Measurements from ENCODE around the gene ZNF485. TPM values are rescaled to one million over a fixed set of nuclear protein-coding genes. Genes with fewer than 3 reads are reported as not detected.
A peak's percentile ranks its signal among the peaks of the same experiment; 100 is the strongest.

Gene ZNF485
- polyA plus RNA-seq, 2 of the 4 experiments (the other 2 are of a cell fraction): 2.7 to 3.3 TPM

DNA sequence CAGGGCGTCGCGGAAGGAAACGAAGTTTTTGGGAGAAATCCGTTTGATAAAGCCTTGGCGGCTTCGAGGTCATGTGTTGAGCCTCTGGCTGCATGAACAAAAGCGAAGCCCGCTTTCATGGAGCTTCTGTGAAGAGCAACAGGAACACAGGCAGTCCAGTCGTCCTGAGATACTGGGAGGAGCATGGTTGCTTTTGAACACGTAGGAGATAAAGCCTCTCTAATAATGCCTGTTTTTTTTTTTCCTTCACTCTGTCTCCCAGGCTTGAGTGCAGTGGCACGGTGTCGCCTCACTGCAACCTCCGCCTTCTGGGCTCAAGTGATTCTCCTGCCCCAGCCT lies 42.9 kb downstream of the ZNF485 start:
- Histone ChIP-seq H3K9me3 (peaks cover 45% of the 10 kb centered on the region), H3K4me3 (peak overlapping the region; percentile 66), H3K4me1 (no peaks in the 10 kb centered on the region), H3K27ac (peak overlapping the region; percentile 81 to 96), H3K4me2 (peak overlapping the region; percentile 85)
- ChIA-PET CTCF (interaction anchor here (0.6 to 1.4 kb wide), 5 partner anchors 9 to 1283 kb away, joined by 3 to 5 read pairs (median 3); no protein-coding TSS in a partner anchor), POLR2A (interaction anchor here (0.9 to 1.0 kb wide), 2 partner anchors 42 to 76 kb away, joined by 3 to 4 read pairs; partner anchors contain the start of gene ZNF485)
- WGBS (ENCODE audit: missing lambda C conversion rate): 38% methylated on average over 14 of the region's 14 CpGs
- no peak for DNase-seq (ENCODE audit: low read depth in 1 of 2, low spot score in 1 of 2)
- FAIRE-seq: no peak
- TF ChIP-seq KDM5A (IDR thresholded peaks at IDR 0.05) (no peak), FOSL2 (IDR thresholded peaks at IDR 0.05) (no peak), FOSL2 (CRISPR knock-in tag; IDR thresholded peaks at IDR 0.05) (no peak), ESRRA (IDR thresholded peaks at IDR 0.05; ENCODE audit: borderline replicate concordance, low read length) (no peak), KDM1A (IDR thresholded peaks at IDR 0.05; ENCODE audit: low read depth) (no peak), GATA3 (IDR thresholded peaks at IDR 0.05; ENCODE audit: borderline replicate concordance) (no peak)
- TF ChIP-seq, protein P1, sequence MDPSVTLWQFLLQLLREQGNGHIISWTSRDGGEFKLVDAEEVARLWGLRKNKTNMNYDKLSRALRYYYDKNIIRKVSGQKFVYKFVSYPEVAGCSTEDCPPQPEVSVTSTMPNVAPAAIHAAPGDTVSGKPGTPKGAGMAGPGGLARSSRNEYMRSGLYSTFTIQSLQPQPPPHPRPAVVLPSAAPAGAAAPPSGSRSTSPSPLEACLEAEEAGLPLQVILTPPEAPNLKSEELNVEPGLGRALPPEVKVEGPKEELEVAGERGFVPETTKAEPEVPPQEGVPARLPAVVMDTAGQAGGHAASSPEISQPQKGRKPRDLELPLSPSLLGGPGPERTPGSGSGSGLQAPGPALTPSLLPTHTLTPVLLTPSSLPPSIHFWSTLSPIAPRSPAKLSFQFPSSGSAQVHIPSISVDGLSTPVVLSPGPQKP (IDR thresholded peaks at IDR 0.05; ENCODE audit: low read depth, low read length): no peak
- ATAC-seq: peak; percentile 20 to 28

DNA sequence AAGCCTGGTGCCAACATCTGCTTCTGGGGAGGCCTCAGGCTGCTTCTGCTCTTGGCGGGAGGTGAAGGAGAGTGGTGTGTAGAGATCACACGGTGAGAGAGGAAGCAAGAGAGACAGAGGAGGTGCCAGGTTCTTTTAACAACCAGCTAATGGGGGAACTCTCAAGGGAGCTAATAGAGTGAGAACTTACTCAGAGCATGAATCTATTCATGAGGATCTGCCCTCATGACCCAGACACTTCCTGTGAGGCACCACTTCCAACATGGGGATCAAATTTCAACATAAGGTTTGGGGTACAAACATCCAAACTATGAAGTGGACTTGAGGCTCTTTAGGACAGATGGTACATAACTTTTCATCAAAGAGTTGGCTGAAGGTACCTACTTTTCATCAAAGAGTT lies 47.5 kb downstream of the ZNF485 start:
- ChIA-PET CTCF (no interaction called here), POLR2A (no interaction called here)
- H3K4me2 ChIP-seq: no peak overlapping the region
- FAIRE-seq (no peak), ATAC-seq (no peak), DNase-seq (ENCODE audit: low read depth in 1 of 2, low spot score in 1 of 2) (no peak)
- WGBS (ENCODE audit: missing lambda C conversion rate): 18% methylated on average over 2 of the region's 2 CpGs
- TF ChIP-seq MAZ (IDR thresholded peaks at IDR 0.05; ENCODE audit: borderline replicate concordance, low read depth, low read length): no peak
- no peak for TF ChIP-seq HEYL (CRISPR knock-in tag; IDR thresholded peaks at IDR 0.05)
- no peak for TF ChIP-seq FOXS1 (CRISPR knock-in tag; IDR thresholded peaks at IDR 0.05)
- no peaks in the 10 kb centered on the region for H3K4me1 ChIP-seq
- H3K27ac ChIP-seq: no peak overlapping the region
- 0 out of 3 replicates have a peak, but pooled peaks cover 6% of the 10 kb centered on the region for H3K9me3 ChIP-seq
- no peak overlapping the region for H3K4me3 ChIP-seq

DNA sequence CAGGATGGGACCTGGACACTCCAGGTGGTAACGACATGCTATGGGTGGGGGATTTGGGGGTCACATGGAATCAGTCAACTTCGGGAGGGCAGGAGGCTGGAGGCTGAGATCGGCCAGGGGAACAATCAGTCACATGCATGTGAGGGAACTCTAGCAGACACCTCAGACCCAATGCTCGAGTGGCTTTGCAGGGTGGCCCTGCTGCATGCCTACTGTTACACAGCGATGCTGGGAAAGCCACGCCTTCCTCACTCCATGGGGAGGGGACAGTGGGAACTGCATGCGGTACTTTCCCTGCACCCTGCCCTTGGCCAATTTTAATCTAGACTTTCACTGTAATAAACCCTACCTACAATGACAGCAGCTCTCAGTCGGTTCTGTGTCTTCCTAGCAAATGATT lies 49.1 kb downstream of the ZNF485 start:
- no peak overlapping the region for H3K4me3 ChIP-seq
- ATAC-seq (no peak), FAIRE-seq (no peak), DNase-seq (ENCODE audit: low read depth in 1 of 2, low spot score in 1 of 2) (no peak)
- no peak overlapping the region for H3K4me2 ChIP-seq
- 11% methylated on average over 7 of the region's 8 CpGs for WGBS (ENCODE audit: missing lambda C conversion rate)
- CTCF ChIA-PET: interaction anchor here (0.6 kb wide), 1 partner anchor 141 kb away, joined by 3 read pairs; no protein-coding TSS in a partner anchor
- no peak overlapping the region for H3K27ac ChIP-seq
- TF ChIP-seq MAZ (IDR thresholded peaks at IDR 0.05; ENCODE audit: borderline replicate concordance, low read depth, low read length) (no peak), CBX2 (IDR thresholded peaks at IDR 0.05; ENCODE audit: borderline replicate concordance, low read depth) (no peak), FOXS1 (CRISPR knock-in tag; IDR thresholded peaks at IDR 0.05) (no peak), KDM1A (IDR thresholded peaks at IDR 0.05; ENCODE audit: low read depth) (no peak), HDAC2 (IDR thresholded peaks at IDR 0.05) (no peak), TFCP2L1 (CRISPR knock-in tag; IDR thresholded peaks at IDR 0.05) (no peak), RARB (CRISPR knock-in tag; IDR thresholded peaks at IDR 0.05) (no peak), CEBPB (IDR thresholded peaks at IDR 0.05) (no peak), FOSB (CRISPR knock-in tag; IDR thresholded peaks at IDR 0.05) (no peak)
- TF ChIP-seq, protein P1 (IDR thresholded peaks at IDR 0.05; ENCODE audit: low read depth, low read length): no peak
- TF ChIP-seq, protein P2, sequence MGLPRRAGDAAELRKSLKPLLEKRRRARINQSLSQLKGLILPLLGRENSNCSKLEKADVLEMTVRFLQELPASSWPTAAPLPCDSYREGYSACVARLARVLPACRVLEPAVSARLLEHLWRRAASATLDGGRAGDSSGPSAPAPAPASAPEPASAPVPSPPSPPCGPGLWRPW (IDR thresholded peaks at IDR 0.05): no peak
- TF ChIP-seq, protein P3, sequence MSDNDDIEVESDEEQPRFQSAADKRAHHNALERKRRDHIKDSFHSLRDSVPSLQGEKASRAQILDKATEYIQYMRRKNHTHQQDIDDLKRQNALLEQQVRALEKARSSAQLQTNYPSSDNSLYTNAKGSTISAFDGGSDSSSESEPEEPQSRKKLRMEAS (IDR thresholded peaks at IDR 0.05): no peak
- POLR2A ChIA-PET: no interaction called here
- H3K9me3 ChIP-seq: 0 out of 3 replicates have a peak, but pooled peaks cover 2% of the 10 kb centered on the region
- H3K4me1 ChIP-seq: no peaks in the 10 kb centered on the region

DNA sequence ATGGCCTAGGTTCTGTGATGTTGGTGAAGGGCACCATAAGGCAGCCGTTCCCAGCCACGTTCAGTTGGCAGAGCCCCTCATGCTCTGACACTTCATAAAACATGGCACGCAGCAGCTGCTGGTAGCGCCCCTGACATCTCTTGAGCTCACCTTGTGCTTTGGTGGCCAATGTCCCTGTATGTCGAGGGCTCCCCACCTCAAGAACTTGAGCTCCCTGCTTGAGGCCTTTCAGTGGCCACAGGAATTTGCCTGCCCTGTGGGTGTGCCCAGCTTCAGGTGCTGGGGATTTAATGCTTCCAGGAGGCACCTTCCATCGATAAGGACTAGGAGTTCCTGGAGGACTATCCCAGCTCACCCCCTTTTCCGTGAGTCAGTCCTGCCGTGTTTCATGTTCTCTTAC lies 52.0 kb downstream of the ZNF485 start:
- TF ChIP-seq RARB (CRISPR knock-in tag; IDR thresholded peaks at IDR 0.05): no peak
- TF ChIP-seq POLR2A (IDR thresholded peaks at IDR 0.05; ENCODE audit: low read length): no peak
- no peak for TF ChIP-seq MAFK (IDR thresholded peaks at IDR 0.05; ENCODE audit: partially characterized antibody)
- no peak for TF ChIP-seq TP53 (CRISPR knock-in tag; IDR thresholded peaks at IDR 0.05)
- POLR2A ChIA-PET: no interaction called here
- CTCF ChIA-PET: interaction anchor here (0.9 to 1.4 kb wide), 3 partner anchors 9 to 32 kb away, joined by 3 to 5 read pairs (median 4); partner anchors contain the start of gene ZNF32
- 11% methylated on average over 8 of the region's 8 CpGs for WGBS (ENCODE audit: missing lambda C conversion rate)
- Histone ChIP-seq H3K4me1 (no peaks in the 10 kb centered on the region), H3K4me2 (no peak overlapping the region), H3K9me3 (0 out of 3 replicates have a peak, but pooled peaks cover 10% of the 10 kb centered on the region), H3K27ac (no peak overlapping the region), H3K4me3 (no peak overlapping the region)
- ATAC-seq (no peak), FAIRE-seq (no peak), DNase-seq (ENCODE audit: low read depth in 1 of 2, low spot score in 1 of 2) (no peak)

Data from A549 (cell line).